HG03442 (cell line): Measurements from ENCODE around the gene STX11.

Experiments
- ATAC-seq: cut with Tn5 transposase; IDR thresholded peaks from one replicate; pipeline ENCODE4 v1.9.1; 2021; ENCODE audit warnings: mild to moderate bottlenecking, moderate library complexity; ENCODE audit not compliant: unreplicated experiment

The STX11 gene

DNA sequence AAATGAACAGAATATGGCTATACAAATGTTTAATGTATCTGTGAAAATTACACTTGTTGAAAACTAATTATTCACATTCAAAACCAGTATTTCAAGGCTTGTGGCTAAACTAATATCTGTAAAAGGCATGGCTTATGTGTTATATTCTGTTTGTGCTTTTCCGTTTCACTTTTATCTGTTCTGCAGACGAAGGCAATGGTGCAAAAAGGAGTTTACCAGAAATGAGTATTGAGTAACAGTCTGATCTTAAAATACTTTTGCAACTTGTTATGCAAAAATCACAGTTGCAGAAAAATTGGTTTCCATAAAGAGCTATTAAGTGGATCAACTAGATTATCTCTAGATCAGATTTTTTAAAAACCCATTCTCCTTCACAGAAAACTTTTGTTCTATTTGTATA, 9.4 kb upstream of the STX11 start:
- ATAC-seq: peak; percentile 82

DNA sequence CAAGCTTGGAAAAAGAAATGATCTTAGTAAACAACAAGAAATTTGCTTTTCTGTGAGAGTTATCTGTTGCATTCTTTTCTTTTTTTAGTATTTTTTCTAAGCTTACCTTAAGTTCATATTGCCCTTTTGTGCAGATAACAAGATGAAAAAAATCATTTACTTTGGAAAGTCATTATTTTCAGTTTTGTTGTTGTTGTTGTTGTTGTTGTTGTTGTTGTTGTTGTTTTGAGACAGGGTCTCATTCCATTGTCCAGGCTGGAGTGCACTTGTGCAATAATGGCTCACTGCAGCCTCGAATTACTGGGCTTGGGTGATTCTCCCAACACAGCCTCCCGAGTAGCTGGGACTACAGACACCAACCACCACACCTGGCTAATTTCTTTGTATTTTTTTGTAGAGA, 8.8 kb upstream of the STX11 start:
- ATAC-seq: no peak

DNA sequence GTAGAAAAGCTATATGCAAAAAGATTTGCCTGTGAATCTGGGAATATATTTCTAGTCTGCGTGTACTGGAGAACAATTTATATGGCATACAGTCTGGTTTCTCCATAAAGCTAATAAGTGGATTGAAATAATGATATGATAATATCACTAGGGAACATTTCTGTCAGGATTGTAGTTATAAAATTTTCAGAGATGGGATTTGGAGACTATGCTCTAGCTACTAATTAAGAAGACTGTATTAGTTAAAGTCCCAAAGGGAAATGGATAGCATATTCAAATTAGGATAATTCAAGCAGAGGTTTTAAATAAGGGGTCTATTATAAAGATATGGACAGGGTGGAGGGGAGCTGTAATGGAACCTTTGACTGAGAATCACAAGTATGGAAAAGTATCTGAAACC, 7.2 kb upstream of the STX11 start:
- ATAC-seq: no peak

DNA sequence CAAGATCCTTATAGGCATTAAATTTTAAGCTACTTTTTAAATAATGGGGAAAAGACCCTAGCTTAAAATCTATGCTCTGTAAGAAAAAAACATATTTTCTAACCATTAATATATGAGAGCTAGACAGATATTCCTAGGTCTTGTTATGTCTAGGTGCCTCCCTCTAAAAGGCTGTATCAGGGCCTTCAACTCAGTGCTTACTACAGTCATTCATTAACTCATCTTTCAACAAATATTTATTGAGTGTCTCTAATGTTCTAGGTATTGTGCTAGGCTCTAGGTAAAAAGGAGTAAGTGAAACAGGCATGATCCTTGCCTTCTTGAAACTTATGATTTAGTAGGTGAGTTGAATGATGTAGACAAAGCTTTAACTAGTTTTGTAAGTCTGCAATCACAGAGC, 6.4 kb upstream of the STX11 start:
- ATAC-seq: no peak

DNA sequence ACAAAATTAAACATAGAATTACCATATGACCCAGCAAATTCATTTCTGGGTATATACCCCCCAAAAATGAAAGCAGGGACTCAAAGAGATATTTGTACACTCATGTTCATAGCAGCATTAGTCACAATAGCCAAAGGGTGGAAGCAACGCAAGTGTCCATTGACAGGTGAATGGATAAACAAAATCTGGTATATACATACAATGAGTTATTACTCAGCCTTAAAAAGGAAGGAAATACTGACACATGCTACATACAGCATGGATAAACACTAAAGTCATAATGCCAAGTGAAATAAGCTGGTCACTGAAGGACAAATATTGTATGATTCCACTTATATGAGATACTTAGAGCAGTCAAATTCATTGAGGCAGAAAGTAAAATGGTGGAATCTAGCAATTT, 5.3 kb upstream of the STX11 start:
- no peak for ATAC-seq

DNA sequence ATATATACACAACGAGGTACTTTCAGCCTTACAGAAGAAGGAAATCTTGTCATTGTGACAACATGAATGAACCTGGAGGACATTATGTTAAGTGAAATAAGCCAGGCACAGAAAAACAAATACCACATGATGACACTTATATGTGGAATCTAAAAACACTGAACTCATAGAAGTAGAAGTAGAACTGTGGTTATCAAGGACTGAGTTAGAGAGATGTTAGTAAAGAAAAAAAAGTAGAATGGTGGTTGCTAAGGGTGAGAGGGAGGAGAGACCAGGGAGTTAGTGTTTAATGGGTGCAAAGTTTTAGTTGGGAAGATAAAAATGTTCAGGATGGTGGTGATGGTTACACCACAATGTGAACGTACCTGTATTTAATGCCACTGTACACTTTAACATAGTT, 4.8 kb upstream of the STX11 start:
- ATAC-seq: no peak

DNA sequence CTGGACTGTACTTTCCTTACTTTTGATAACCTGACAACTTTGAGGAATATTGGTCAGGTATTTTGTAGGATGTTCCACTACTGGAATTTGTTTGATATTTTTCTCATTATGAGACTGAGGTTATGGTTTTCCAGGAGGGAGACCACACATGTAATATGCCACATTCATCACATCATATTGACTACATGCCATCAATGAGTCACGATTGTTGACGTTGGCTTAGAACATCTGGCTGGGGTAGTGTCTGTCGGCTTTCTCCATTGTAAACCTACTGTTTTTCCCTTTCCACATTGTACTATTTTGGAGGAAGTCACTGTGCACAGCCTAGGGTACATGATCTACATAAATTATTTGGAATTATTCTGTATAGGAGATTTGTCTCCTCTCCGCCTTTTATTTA, 1.4 kb upstream of the STX11 start:
- no peak for ATAC-seq

DNA sequence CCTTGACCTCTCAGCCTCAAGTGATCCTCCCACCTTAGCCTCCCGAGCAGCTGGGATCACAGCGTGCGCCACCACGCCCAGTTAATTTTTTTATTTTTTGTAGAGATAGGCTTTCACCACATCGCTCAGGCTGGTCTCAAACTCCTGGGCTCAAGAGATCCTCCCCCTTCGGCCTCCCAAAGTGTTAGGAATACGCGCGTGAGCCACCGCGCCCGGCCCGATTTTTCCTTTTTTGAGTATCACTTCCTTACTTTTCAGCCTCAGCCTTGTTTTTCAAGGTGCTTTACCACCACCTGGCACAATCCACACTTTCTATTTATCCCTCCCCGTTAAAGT, 791 bp upstream of the STX11 start:
- no peak for ATAC-seq

DNA sequence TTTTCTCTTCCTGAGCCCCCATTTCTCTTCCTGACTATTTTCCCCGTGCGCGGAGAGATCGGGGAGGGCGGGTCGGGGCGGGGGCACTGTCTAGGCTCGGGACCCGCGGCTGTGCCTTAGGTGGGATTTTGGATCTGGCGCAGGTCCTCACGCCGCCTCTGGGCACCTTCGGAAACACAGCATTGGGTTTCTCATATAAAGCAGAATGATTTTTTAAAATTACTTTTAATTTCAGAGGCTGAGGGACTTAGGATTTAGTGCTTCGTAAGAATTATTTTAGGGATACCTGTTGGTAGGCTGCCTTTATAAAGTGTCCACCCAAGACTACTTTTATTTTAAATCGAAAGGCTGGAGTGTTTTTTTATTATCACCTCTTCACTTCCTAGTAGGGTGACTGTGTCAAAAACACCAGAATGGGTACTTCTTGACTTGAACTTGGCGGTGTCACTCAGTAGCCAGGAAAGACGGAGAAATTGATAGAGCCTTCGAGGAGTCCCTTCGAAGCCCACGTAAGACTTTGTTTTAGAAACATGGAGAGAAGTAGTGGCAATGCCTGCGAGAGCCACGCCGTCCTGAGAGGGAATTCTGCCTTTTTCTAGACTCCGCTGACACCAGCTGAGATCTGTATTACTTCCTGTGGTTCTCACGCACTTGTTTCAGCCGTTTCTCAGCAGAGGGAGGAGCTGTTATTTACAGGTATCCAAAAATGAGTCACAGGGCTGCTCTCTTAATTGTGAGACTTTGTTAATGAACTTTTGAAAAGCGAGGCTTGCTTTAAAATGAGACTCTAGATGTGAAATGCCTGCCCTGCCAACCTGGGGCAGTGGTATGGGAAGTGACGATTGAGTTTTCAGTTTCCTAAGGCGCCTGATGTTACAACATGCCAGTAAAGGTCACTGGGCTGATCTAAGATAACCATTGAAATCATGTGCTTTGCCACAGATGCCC, 667 bp downstream of the STX11 start:
- peak; percentile 55 for ATAC-seq

DNA sequence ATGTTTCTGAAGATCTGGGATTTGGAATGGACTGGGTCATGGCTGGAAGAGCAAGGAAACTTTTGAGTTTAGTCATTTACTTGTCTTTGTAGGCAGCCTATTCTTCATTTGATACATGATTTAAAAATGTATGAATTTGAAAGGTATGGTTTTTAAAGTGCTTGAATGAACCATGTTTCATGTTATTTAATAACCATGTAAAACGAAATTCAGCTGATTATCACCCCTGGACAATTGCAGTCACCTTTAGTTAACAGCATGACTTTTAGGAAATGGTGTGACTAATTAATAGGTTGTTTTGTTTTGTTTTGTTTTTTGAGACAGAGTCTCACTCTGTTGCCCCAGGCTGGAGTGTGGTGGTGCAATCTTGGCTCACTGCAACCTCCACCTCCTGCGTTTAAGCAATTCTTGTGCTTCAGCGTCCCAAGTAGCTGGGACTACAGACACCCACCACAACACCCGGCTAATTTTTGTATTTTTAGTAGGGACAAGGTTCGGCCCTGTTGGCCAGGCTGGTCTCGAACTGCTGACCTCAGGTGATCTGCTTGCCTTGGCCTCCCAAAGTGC, 2.1 kb downstream of the STX11 start:
- ATAC-seq: no peak

DNA sequence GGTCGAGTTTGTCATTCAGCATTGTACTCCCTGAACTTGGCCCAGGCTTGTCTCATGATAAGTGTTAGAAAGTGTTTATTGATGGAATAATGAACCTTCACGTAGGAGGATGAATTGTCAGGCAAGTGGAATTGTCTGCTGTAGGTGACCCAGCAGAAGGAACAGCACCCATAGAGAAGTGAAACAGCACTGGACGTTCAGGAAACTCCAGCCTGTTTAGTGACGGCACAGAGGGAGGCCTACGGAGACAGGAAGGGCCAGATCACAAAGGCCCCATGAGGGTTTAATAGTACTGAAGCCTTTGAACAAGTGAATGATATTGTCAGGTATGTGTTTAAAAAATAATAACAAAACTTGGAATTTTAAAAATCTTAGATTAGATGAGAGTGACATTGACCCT, 2.9 kb downstream of the STX11 start:
- ATAC-seq: peak; percentile 12

DNA sequence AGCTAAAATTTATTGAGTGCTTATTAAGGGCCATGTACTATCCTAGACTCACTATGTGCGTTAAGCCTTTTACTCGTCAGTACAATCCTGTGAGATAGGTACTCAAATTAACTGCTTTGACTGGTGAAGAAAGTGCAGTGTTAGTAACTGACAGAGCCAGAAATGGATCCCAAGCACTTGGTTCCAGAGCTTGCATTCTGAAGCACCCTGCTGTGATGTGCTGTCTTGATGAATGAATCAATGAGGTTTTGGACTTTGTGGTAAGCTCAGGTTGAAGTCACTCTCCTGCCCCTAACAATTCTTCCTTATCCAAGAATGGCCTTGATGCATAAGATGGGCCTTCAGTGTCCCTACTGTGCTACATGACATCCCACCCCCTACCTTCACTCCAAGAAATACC, 3.7 kb downstream of the STX11 start:
- ATAC-seq: no peak

DNA sequence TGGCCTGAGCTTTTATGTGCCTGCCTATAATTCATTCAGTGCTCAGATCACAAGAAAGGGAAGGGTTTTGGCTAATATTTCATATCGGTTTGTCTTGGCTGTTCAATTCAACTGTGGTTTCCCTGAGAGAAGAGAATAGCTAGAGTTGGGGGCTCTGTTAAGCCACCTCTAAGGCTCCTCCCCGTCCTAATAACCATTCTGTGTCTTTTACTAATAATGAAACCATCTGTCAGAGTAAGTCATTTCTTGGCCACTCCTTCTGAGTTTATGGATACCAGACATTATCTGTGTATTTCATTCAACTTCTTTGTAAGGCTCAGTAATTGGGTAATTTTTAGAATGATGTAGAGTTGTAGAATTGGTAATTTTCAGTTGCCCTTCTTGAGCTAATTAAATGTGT, 5.2 kb downstream of the STX11 start:
- peak; percentile 57 for ATAC-seq

DNA sequence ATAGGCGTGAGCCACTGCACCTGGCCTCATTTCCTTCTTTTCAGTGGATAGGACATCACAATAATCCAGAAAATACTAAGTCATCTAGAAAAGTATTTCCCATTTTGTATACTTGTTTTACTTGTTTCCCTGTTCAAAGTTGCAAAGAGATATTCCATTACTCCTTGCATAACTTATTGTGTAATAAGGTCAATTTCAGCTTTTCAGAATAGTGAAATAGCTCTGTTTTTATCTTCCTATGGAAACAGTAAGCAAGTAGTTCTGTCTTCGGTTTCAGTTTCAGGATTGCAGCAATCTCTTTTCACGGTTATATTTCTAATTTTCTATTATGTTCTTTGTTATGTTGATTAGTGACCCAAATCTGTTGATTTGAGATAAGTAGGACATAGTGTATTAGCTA, 6.0 kb downstream of the STX11 start:
- ATAC-seq: no peak

DNA sequence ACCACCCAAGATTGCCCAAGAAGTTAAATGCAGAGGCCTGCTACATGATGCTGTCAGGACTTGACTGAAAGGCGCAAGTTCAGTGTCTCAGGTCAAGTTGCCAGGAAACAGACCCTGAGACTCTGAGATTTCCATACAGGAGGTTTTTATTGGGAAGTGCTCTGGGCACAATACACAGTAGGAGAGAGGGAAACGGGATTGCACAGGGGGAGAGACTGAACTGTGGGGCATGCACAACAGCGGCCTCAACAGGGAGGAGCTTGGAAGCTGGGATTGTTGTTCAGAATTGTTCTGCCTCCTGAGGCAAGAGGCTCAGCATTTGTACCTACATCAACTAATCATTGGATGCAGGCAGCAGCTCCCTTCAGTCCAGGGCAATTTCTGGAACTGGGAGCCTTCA, 6.7 kb downstream of the STX11 start:
- no peak for ATAC-seq

DNA sequence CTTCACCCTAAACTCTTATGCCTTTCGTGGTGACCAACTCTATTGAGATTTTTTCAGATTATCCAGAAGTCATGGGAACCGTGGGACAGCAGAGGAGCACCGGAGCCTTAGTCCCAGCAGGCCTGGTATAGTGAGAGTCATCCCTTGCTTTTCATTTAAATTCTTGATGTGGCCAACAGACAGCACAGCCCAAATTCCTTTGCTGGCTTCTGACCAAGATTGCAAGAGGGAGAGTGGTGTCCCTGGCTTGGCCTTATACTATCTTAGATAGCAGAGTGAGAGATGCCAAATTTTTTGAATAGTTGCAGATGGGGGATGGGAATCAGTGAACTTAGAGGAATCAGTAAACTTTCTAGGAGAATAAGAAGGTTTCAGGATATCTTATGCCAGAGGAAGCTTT, 7.8 kb downstream of the STX11 start:
- ATAC-seq: no peak

DNA sequence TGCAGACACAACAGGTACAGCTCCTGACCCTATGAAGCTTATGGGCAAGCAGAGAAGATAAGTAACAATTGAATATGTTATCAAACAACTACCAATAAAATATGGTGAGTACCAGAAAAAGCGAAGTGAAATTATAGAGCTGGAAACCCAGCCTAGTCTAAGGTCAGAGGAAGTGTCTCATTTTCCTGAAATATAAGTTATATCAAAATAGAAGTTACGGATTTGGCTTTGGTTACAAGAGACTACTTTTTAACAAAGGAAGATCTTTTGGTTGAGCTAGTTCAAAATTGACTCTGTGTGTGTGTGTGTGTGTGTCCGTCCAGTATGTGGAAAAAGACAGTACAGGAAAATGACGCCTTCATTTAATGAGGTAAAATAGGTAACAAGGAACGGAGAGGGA, 8.9 kb downstream of the STX11 start:
- ATAC-seq: no peak

DNA sequence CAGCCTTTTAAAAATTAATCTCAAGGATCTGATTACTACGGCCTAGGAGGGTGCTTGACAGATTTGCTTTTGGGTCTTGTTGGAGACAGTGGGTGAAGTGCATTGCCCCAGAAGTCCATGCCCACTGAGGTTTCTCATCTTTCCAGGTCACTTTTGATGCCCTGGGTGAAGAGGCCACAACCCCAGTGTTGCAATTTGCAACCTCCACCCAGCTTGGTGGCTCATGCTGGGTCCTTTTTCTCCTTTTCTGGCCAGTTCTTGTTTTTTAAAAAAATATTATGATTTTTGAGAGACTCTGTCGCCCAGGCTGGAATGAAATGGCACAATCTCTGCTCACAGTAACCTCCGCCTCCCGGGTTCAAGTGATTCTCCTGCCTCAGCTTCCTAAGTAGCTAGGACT, 9.4 kb downstream of the STX11 start:
- no peak for ATAC-seq

DNA sequence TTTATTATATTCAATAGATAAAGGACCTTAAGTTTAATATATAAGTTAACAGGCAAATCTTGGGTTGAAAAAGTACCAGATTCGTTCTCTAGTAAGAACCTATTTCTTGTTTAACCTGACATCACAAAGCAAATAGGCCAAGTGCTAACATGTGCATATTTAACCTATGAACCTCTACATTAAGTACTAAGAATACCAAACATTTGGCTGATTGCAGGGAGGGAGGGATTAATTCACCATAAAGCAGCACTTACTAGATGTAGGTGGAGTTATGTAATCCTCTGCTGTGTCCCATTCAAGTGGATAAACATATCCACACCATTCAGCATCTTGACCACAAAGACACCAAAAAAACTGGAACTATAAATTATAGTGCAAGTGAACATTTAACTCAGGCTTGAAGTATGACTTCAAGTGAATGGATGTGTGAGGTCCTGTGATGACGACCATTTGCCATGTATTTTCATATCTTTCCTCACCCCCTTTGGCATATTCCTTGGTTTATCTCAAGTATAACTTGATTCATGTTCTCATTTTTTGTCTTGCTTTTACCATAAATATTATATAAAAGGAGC, 10.2 kb downstream of the STX11 start:
- ATAC-seq: no peak

DNA sequence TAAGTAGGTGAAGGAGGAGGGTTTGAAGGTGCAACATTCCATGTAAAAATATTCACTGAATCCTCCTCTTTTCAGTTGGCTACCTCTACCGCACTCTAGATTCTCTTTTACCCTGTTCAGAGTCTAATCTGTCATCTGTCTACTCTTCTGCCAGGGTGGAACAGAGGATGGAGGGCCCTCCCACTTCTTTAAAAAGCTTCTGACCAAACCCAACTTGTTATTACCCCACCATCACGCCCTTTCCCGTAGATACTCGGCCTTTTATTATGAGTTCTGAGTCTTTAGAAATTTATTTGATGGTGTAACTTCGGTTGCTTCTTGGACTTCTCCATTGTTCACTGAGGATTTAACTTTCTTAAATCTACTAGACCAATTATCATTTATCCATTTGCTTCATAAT, 11.7 kb downstream of the STX11 start:
- no peak for ATAC-seq

DNA sequence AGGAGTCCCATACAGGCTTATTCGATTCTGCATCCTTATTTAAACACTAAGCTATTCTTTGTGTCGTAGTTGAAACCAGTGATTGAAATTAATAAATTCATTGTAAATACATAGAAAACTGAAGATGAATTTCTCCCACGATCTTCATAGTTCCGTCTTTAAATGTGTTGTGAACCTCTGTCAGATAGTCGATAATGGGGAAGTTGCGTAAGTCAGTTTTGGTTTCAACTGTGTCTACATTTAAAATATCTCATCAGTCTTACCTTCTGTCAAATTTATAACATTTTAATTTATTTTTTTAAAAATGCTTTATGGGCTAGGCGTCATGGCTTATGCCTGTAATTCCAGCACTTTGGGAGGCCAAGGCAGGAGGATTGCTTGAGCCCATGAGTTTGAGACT, 12.7 kb downstream of the STX11 start:
- peak; percentile 76 for ATAC-seq

DNA sequence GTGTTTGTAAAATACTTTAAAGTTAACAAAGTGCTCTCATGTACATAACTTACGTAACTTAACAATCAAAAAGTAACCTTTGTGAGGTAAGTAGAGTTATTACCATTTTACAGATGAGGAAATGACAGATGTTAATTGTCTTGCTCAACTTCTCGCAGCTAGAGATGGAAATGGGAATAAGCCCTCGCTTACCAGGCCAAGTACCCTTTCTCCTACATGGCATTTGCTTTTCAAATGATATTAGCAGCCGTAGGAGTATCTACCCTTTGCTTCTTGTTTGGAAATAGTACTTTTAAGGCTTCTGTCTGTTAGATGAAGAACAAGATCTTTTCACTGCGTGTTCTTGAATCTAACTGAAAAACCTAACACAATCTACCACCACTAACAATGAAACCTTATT, 15.5 kb downstream of the STX11 start:
- ATAC-seq: no peak
